Effector memory CD8-positive, alpha-beta T cell (primary cell): ENCODE results near the gene CRTC2.
"Not testable (repeated sequence)": the region's sequence is repeated elsewhere in the genome, so short reads cannot be mapped to it uniquely, and the experiment has no call there.

ENCODE experiments used
- ATAC-seq: fragments of 150-1000 bp; cut with Tn5 transposase; replicated peaks from 2 replicates; pipeline ENCODE4 v1.10.0; 2021; ENCODE audit warnings: mild to moderate bottlenecking, moderate library complexity
- DNase-seq, 3 experiments: peaks; one replicate each; pipeline ENCODE4 v3.0.0; 2021
- H3K27ac Mint-ChIP-seq, 2 donors: one replicate each; pipeline ENCODE4 v1.8.0; 2022; ENCODE audit warnings: mild to moderate bottlenecking in 2 of 2, mixed read lengths in 2 of 2, moderate library complexity in 2 of 2
- H3K27me3 Mint-ChIP-seq, 2 donors: one replicate each; pipeline ENCODE4 v1.8.0; 2022; ENCODE audit warnings: mixed read lengths in 2 of 2
- H3K36me3 Mint-ChIP-seq: one replicate; pipeline ENCODE4 v1.8.0; 2022; ENCODE audit warnings: mild to moderate bottlenecking, moderate library complexity, mixed read lengths; ENCODE audit not compliant: insufficient read depth
- H3K4me1 Mint-ChIP-seq, 2 donors: one replicate each; pipeline ENCODE4 v1.8.0; 2022; ENCODE audit warnings: low read depth in 2 of 2, mixed read lengths in 2 of 2
- H3K4me3 Mint-ChIP-seq, 2 donors: one replicate each; pipeline ENCODE4 v1.8.0; 2022; ENCODE audit warnings: mild to moderate bottlenecking in 2 of 2, mixed read lengths in 2 of 2, moderate library complexity in 2 of 2
- H3K9me3 Mint-ChIP-seq, 2 donors: one replicate each; pipeline ENCODE4 v1.8.0; 2022; ENCODE audit warnings: mixed read lengths in 2 of 2

Gene CRTC2

GRCh38 chr1:153926405-153926804 is 32.0 kb downstream of the CRTC2 start:
- DNase-seq (no peak), ATAC-seq (no peak)
- no peaks in the 10 kb centered on the region for H3K9me3 Mint-ChIP-seq
- H3K36me3 Mint-ChIP-seq, result peaks cover 43% of the 10 kb centered on the region
- H3K4me1 Mint-ChIP-seq, result peaks cover 17 to 31% of the 10 kb centered on the region in 2 donors
- no peak overlapping the region for H3K4me3 Mint-ChIP-seq
- no peak overlapping the region for H3K27ac Mint-ChIP-seq
- no peaks in the 10 kb centered on the region for H3K27me3 Mint-ChIP-seq

GRCh38 chr1:153922972-153923925 is 35.2 kb downstream of the CRTC2 start, which contains the start of gene GATAD2B:
Gene GATAD2B, minus strand, starts transcription at chr1:153922972. Its CDS starts 94,625 bp downstream, at chr1:153828347.
- peak; percentile 98 to 99 (median 99) for DNase-seq
- H3K4me3 Mint-ChIP-seq, result peak within 1 kb of the TSS; percentile 95 to 97
- H3K9me3 Mint-ChIP-seq, result no peaks in the 10 kb centered on the region
- H3K4me1 Mint-ChIP-seq, result peaks cover 27 to 52% of the 10 kb centered on the region in 2 donors
- H3K27ac Mint-ChIP-seq, result peak within 1 kb of the TSS; percentile 99
- H3K36me3 Mint-ChIP-seq, result peaks cover 22% of the 10 kb centered on the region
- no peaks in the 10 kb centered on the region for H3K27me3 Mint-ChIP-seq
- peak; percentile 88 for ATAC-seq

- H3K9me3 Mint-ChIP-seq, result no peaks in the 10 kb centered on the region
- H3K36me3 Mint-ChIP-seq, result peaks cover 30% of the 10 kb centered on the region
- H3K27ac Mint-ChIP-seq, result peak overlapping the region; percentile 99
- H3K27me3 Mint-ChIP-seq, result no peaks in the 10 kb centered on the region
- ATAC-seq (peak; percentile 1), DNase-seq (peak in 2 of 3 experiments; percentile 30 to 35)
- peaks cover 28 to 58% of the 10 kb centered on the region in 2 donors for H3K4me1 Mint-ChIP-seq
- H3K4me3 Mint-ChIP-seq, result peak overlapping the region; percentile 95 to 97
Observed at GRCh38 chr1:153922076-153922971, 36.1 kb downstream of the CRTC2 start.

- peak overlapping the region; percentile 99 for H3K27ac Mint-ChIP-seq
- H3K4me3 Mint-ChIP-seq, result peak overlapping the region; percentile 95 to 97
- H3K27me3 Mint-ChIP-seq, result no peaks in the 10 kb centered on the region
- H3K4me1 Mint-ChIP-seq, result peaks cover 28 to 59% of the 10 kb centered on the region in 2 donors
- no peak for ATAC-seq
- DNase-seq, result peak in 1 of 3 experiments; percentile 13
- H3K36me3 Mint-ChIP-seq, result peaks cover 31% of the 10 kb centered on the region
- H3K9me3 Mint-ChIP-seq, result no peaks in the 10 kb centered on the region
Observed at GRCh38 chr1:153921803-153922075, 36.7 kb downstream of the CRTC2 start.

- Mint-ChIP-seq H3K4me1 (peaks cover 29 to 61% of the 10 kb centered on the region in 2 donors), H3K27ac (peak overlapping the region; percentile 99), H3K36me3 (peaks cover 31% of the 10 kb centered on the region), H3K9me3 (no peaks in the 10 kb centered on the region), H3K4me3 (peak overlapping the region; percentile 95 to 97), H3K27me3 (no peaks in the 10 kb centered on the region)
- ATAC-seq (no peak), DNase-seq (no peak)
Observed at GRCh38 chr1:153921080-153921802, 37.2 kb downstream of the CRTC2 start.

GRCh38 chr1:153919876-153920852 is 38.2 kb downstream of the CRTC2 start:
- DNase-seq, result peak in 1 of 3 experiments; percentile 19
- no peaks in the 10 kb centered on the region for H3K9me3 Mint-ChIP-seq
- H3K4me3 Mint-ChIP-seq, result peak overlapping the region; percentile 95 to 97
- peak overlapping the region; percentile 99 for H3K27ac Mint-ChIP-seq
- ATAC-seq, result peak; percentile 9
- no peaks in the 10 kb centered on the region for H3K27me3 Mint-ChIP-seq
- H3K36me3 Mint-ChIP-seq, result peaks cover 35% of the 10 kb centered on the region
- H3K4me1 Mint-ChIP-seq, result peaks cover 32 to 63% of the 10 kb centered on the region in 2 donors

GRCh38 chr1:153916297-153916696 is 42.1 kb downstream of the CRTC2 start:
- H3K27ac Mint-ChIP-seq, result peak overlapping the region in 1 of 2 donors; percentile 74
- ATAC-seq (no peak), DNase-seq (no peak)
- no peaks in the 10 kb centered on the region for H3K9me3 Mint-ChIP-seq
- no peak overlapping the region for H3K4me3 Mint-ChIP-seq
- peaks cover 33 to 64% of the 10 kb centered on the region in 2 donors for H3K4me1 Mint-ChIP-seq
- no peaks in the 10 kb centered on the region for H3K27me3 Mint-ChIP-seq
- peaks cover 21% of the 10 kb centered on the region for H3K36me3 Mint-ChIP-seq

- no peak for ATAC-seq
- Mint-ChIP-seq H3K4me1 (peaks cover 20 to 36% of the 10 kb centered on the region in 2 donors), H3K36me3 (peaks cover 31% of the 10 kb centered on the region), H3K4me3 (peak overlapping the region in 1 of 2 donors; percentile 43), H3K9me3 (no peaks in the 10 kb centered on the region), H3K27me3 (no peaks in the 10 kb centered on the region), H3K27ac (peak overlapping the region; percentile 23 to 77)
- DNase-seq, result no peak
Observed at GRCh38 chr1:153912349-153912748, 46.1 kb downstream of the CRTC2 start.

- H3K36me3 Mint-ChIP-seq, result peaks cover 40% of the 10 kb centered on the region
- H3K27me3 Mint-ChIP-seq, H3K4me3 Mint-ChIP-seq, DNase-seq, ATAC-seq, H3K9me3 Mint-ChIP-seq: not testable (repeated sequence)
- peak overlapping the region in 1 of 2 donors; percentile 77 for H3K27ac Mint-ChIP-seq
- H3K4me1 Mint-ChIP-seq, result peaks cover 21 to 38% of the 10 kb centered on the region in 2 donors
Observed at GRCh38 chr1:153910560-153910959, 47.9 kb downstream of the CRTC2 start.

GRCh38 chr1:153908071-153908470 is 50.3 kb downstream of the CRTC2 start:
- H3K4me1 Mint-ChIP-seq, result peaks cover 27 to 45% of the 10 kb centered on the region in 2 donors
- no peak overlapping the region for H3K4me3 Mint-ChIP-seq
- H3K27ac Mint-ChIP-seq, result peak overlapping the region in 1 of 2 donors; percentile 46
- H3K9me3 Mint-ChIP-seq, result no peaks in the 10 kb centered on the region
- H3K36me3 Mint-ChIP-seq, result peaks cover 43% of the 10 kb centered on the region
- DNase-seq, result no peak
- ATAC-seq, result no peak
- no peaks in the 10 kb centered on the region for H3K27me3 Mint-ChIP-seq

GRCh38 chr1:153907134-153907533 is 51.3 kb downstream of the CRTC2 start:
- Mint-ChIP-seq H3K4me3 (peak overlapping the region in 1 of 2 donors; percentile 31), H3K27ac (peak overlapping the region; percentile 39 to 65)

GRCh38 chr1:153906396-153906795 is 52.0 kb downstream of the CRTC2 start:
- Mint-ChIP-seq H3K4me3 (peak overlapping the region in 1 of 2 donors; percentile 10), H3K27ac (peak overlapping the region; percentile 39 to 65), H3K36me3 (peaks cover 48% of the 10 kb centered on the region), H3K4me1 (peaks cover 19 to 31% of the 10 kb centered on the region in 2 donors), H3K9me3 (no peaks in the 10 kb centered on the region), H3K27me3 (no peaks in the 10 kb centered on the region)
- DNase-seq (no peak), ATAC-seq (no peak)

More at GRCh38 chr1:153907134-153907533, 51.3 kb downstream of the CRTC2 start:
- ATAC-seq, result no peak
- no peaks in the 10 kb centered on the region for H3K9me3 Mint-ChIP-seq
- peaks cover 47% of the 10 kb centered on the region for H3K36me3 Mint-ChIP-seq
- peaks cover 23 to 38% of the 10 kb centered on the region in 2 donors for H3K4me1 Mint-ChIP-seq
- no peaks in the 10 kb centered on the region for H3K27me3 Mint-ChIP-seq
- no peak for DNase-seq
